ENCODE measurements around the gene ACD. TPM values are rescaled to one million over a fixed set of nuclear protein-coding genes. Genes with fewer than 3 reads are reported as not detected.
"Not testable (repeated sequence)": the region's sequence is repeated elsewhere in the genome, so short reads cannot be mapped to it uniquely, and the experiment has no call there.

The ACD gene
- total RNA-seq, 4 donors from 2014 or later = 17.8 to 33.4 (median 29.8) TPM

GRCh38 chr16:67697422-67698185 is 37.5 kb upstream of the ACD start:
- Histone ChIP-seq H3K27me3 (no peaks in the 10 kb centered on the region), H3K4me1 (no peaks in the 10 kb centered on the region), H3K9me3 (no peaks in the 10 kb centered on the region), H3K36me3 (no peaks in the 10 kb centered on the region), H3K4me3 (no peak overlapping the region), H3K27ac (no peak overlapping the region)
- no peak for TF ChIP-seq POLR2A (IDR thresholded peaks at IDR 0.05)
- TF ChIP-seq CTCF (IDR thresholded peaks at IDR 0.05) = no peak
- no peak for DNase-seq
- intact Hi-C loops (cut with DNase I; ENCODE audit: low total_unique reads) = no loop called here

GRCh38 chr16:67694611-67695010 is 34.6 kb upstream of the ACD start:
- H3K9me3 ChIP-seq = no peaks in the 10 kb centered on the region
- no peak for TF ChIP-seq POLR2A (IDR thresholded peaks at IDR 0.05)
- no peak for TF ChIP-seq CTCF (IDR thresholded peaks at IDR 0.05)
- H3K27ac ChIP-seq = no peak overlapping the region
- H3K4me1 ChIP-seq = no peaks in the 10 kb centered on the region
- H3K27me3 ChIP-seq = no peaks in the 10 kb centered on the region
- intact Hi-C loops (cut with DNase I; ENCODE audit: low total_unique reads) = no loop called here
- DNase-seq = no peak
- H3K36me3 ChIP-seq = no peaks in the 10 kb centered on the region
- no peak overlapping the region for H3K4me3 ChIP-seq

- H3K9me3 ChIP-seq; H3K27ac ChIP-seq; intact Hi-C loops (cut with DNase I; ENCODE audit: low total_unique reads); H3K27me3 ChIP-seq; DNase-seq; H3K4me1 ChIP-seq; H3K36me3 ChIP-seq; H3K4me3 ChIP-seq: not testable (repeated sequence)
Observed at GRCh38 chr16:67693517-67694285, 33.6 kb upstream of the ACD start.

- TF ChIP-seq CTCF (IDR thresholded peaks at IDR 0.05) (no peak), POLR2A (IDR thresholded peaks at IDR 0.05) (no peak)
- Histone ChIP-seq H3K4me1 (no peaks in the 10 kb centered on the region), H3K27me3 (no peaks in the 10 kb centered on the region), H3K27ac (peak overlapping the region in 1 of 2 donors; percentile 42), H3K36me3 (no peaks in the 10 kb centered on the region), H3K9me3 (no peaks in the 10 kb centered on the region), H3K4me3 (no peak overlapping the region)
- intact Hi-C loops (cut with DNase I; ENCODE audit: low total_unique reads) = no loop called here
- no peak for DNase-seq
Observed at GRCh38 chr16:67685388-67686112, 25.5 kb upstream of the ACD start.

- intact Hi-C loops (cut with DNase I; ENCODE audit: low total_unique reads) = no loop called here
- no peaks in the 10 kb centered on the region for H3K4me1 ChIP-seq
- no peak overlapping the region for H3K4me3 ChIP-seq
- no peaks in the 10 kb centered on the region for H3K9me3 ChIP-seq
- TF ChIP-seq POLR2A (IDR thresholded peaks at IDR 0.05) (no peak), CTCF (IDR thresholded peaks at IDR 0.05) (no peak)
- no peak overlapping the region for H3K27ac ChIP-seq
- no peaks in the 10 kb centered on the region for H3K27me3 ChIP-seq
- DNase-seq = no peak
- no peaks in the 10 kb centered on the region for H3K36me3 ChIP-seq
Observed at GRCh38 chr16:67683767-67684166, 23.7 kb upstream of the ACD start.
